Stomach (tissue), 9 donors: ENCODE measurements around the gene MDM2. TPM values are rescaled to one million over a fixed set of nuclear protein-coding genes. Genes with fewer than 3 reads are reported as not detected.

ENCODE experiments used
- DNase-seq, 2 donors: peaks; one replicate each; pipeline versions ENCODE4 v3.0.0 to v3.0.0-alpha.2; 2013 to 2019
- H3K27ac ChIP-seq, 5 donors: fragments of 200-600 bp in 4 of 5; sonication (generic) in 4 of 5; one replicate each; pipeline ENCODE4 v1.5.1; 2013 to 2019; ENCODE audit warnings: mild to moderate bottlenecking in 1 of 5, moderate library complexity in 1 of 5
- H3K27me3 ChIP-seq, 3 donors: fragments of 200-600 bp; sonication (generic); one replicate each; pipeline ENCODE4 v1.5.1; 2017 to 2019; ENCODE audit warnings: mixed run types in 1 of 3
- H3K36me3 ChIP-seq, 4 donors: fragments of 200-600 bp; sonication (generic); 1 replicate in 3 of 4; 2 replicates in 1 of 4; pipeline ENCODE4 v1.5.1; 2016 to 2019
- H3K4me1 ChIP-seq, 4 donors: fragments of 200-600 bp; sonication (generic); one replicate each; pipeline ENCODE4 v1.5.1; 2016 to 2019
- H3K4me3 ChIP-seq, 4 donors: fragments of 200-600 bp; sonication (generic) in 3 of 4; one replicate each; pipeline ENCODE4 v1.5.1; 2016 to 2019; ENCODE audit warnings: mild to moderate bottlenecking in 1 of 4
- H3K9me3 ChIP-seq, 4 donors: fragments of 200-600 bp; sonication (generic); one replicate each; pipeline ENCODE4 v1.5.1; 2016 to 2019
- EP300 ChIP-seq: sonication (generic); formaldehyde crosslinking; IDR thresholded peaks from one replicate; pipeline ENCODE4 v1.6.1; 2017; ENCODE audit warnings: antibody characterized with exemption
- POLR2A ChIP-seq, 4 donors: fragments of 450-650 bp; IDR thresholded peaks; one replicate each; pipeline ENCODE4 v1.6.1; 2016; ENCODE audit warnings: antibody characterized with exemption in 4 of 4, control low read depth in 2 of 4, mild to moderate bottlenecking in 1 of 4, moderate library complexity in 1 of 4
- POLR2AphosphoS5 ChIP-seq, 3 donors: sonication (generic); formaldehyde crosslinking; IDR thresholded peaks; one replicate each; pipeline ENCODE4 v1.6.1; 2016; ENCODE audit warnings: antibody characterized with exemption in 3 of 3
- WGBS, 5 donors: extraction: QIAGEN DNeasy Blood & Tissue Kit in 3 of 5; methylation state at CpG; one replicate each; pipeline versions ENCODE4 v1.1.5 to v1.1.7; 2013 to 2018; 5-methylcytosine and 5-hydroxymethylcytosine counted together
- intact Hi-C: fragments of 100-400 bp; cut with DNase I; formaldehyde crosslinking; loops from one replicate; pipeline ENCODE4 v1.15.1; 2023; ENCODE audit warnings: low total_unique reads
- polyA plus RNA-seq, 3 donors: library from polyadenylated mRNA; stranded (reverse); fragments of 200-250 nt; gene quantifications; one replicate each; pipeline ENCODE4 v1.2.3, GENCODE V29; 2013
- total RNA-seq, 5 donors: library from RNA; depleted of rRNA; stranded (reverse); fragments of >200 nt; gene quantifications; one replicate each; pipeline versions ENCODE4 v1.1.0 to v1.2.3, GENCODE V29; 2014 to 2016
- TF ChIP-seq, protein P1 (sequence below), 7 experiments: fragments of 450-650 bp in 4 of 7; fragments of 200-600 bp in 3 of 7; sonication (generic) in 3 of 7; IDR thresholded peaks; one replicate each; pipeline ENCODE4 v1.5.1; 2016 to 2019; ENCODE audit warnings: antibody characterized with exemption in 7 of 7, control low read depth in 2 of 7, mild to moderate bottlenecking in 1 of 7
- donor health status: healthy with polysubstance abuse.
- donor health status: Bipolar disorder and iron deficiency.
- donor health status: healthy.

MDM2 gene
- total and polyA plus RNA-seq, 8 donors, result 16.8 to 151 (median 62.1) TPM

DNA sequence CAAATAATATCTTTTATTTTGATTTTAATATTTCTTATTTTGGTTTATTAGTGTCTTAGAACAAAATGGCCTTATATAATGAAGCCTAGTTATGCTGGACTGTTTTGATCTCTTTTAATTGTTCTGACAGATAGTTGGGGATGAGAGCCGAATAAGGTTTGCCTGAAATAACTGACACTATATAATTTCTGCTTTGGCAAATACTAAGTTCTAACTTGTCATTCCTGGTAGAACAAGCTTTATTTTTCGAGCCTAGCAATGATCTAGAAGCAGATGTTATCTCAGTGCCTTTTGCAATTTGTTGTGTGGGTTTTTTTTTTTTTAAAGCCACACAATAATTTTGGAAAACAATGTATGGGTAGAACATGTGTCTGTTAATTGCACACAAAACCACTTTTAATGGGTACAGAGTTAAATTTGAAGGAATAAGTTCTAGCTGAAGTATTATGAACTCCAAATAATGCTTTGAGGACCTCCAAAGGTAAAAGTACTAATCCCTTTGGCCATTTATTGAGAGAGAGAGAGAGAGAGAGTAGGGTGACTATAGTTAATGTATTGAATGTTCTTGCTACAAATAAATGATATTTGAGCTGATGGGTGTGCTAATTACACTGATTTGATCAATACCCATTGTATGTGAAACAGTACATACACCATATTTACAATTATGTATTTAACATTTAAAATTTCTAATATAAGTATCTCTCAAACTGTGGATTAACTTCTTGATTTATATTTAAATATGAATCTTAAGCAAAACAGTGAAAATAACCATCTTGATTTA lies 35.0 kb downstream of the MDM2 start:
- Histone ChIP-seq H3K27ac (no peak overlapping the region), H3K27me3 (no peaks in the 10 kb centered on the region), H3K36me3 (peaks cover 41 to 75% (median 70%) of the 10 kb centered on the region in 4 donors), H3K9me3 (no peaks in the 10 kb centered on the region), H3K4me1 (no peaks in the 10 kb centered on the region), H3K4me3 (no peak overlapping the region)
- intact Hi-C loops, result no loop called here
- TF ChIP-seq, protein P1, sequence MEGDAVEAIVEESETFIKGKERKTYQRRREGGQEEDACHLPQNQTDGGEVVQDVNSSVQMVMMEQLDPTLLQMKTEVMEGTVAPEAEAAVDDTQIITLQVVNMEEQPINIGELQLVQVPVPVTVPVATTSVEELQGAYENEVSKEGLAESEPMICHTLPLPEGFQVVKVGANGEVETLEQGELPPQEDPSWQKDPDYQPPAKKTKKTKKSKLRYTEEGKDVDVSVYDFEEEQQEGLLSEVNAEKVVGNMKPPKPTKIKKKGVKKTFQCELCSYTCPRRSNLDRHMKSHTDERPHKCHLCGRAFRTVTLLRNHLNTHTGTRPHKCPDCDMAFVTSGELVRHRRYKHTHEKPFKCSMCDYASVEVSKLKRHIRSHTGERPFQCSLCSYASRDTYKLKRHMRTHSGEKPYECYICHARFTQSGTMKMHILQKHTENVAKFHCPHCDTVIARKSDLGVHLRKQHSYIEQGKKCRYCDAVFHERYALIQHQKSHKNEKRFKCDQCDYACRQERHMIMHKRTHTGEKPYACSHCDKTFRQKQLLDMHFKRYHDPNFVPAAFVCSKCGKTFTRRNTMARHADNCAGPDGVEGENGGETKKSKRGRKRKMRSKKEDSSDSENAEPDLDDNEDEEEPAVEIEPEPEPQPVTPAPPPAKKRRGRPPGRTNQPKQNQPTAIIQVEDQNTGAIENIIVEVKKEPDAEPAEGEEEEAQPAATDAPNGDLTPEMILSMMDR (IDR thresholded peaks at IDR 0.05), result no peak
- TF ChIP-seq EP300 (no peak), POLR2AphosphoS5 (IDR thresholded peaks at IDR 0.05) (no peak), POLR2A (IDR thresholded peaks at IDR 0.05) (no peak)
- DNase-seq, result no peak
- 70 to 83% (median 76%) methylated on average over 2 of the region's 2 CpGs for WGBS, 5 donors

DNA sequence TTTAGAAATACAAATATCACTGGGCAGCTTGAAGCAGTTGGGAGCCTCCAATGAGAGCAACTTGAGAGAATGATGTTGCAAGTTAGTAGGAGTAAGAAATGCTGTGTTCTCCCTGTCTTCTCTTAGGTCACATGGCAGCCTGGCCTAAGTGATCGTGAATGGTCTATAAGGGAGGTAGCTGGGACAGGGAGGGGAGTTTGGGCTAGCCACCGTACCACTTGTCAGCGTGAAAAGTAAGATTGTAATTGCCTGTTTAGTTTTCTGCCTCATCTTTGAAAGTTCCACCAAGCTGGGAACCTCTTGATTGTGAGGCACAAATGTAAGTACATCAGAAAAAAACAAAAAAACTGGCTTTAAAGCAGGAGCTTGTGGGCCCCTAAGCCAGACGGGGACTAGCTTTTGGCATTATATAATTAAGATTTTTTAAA lies 36.4 kb downstream of the MDM2 start:
- H3K4me1 ChIP-seq, result no peaks in the 10 kb centered on the region
- intact Hi-C loops, result no loop called here
- no peaks in the 10 kb centered on the region for H3K9me3 ChIP-seq
- peaks cover 29 to 61% (median 56%) of the 10 kb centered on the region in 4 donors for H3K36me3 ChIP-seq
- TF ChIP-seq, protein P1 (IDR thresholded peaks at IDR 0.05), result no peak
- TF ChIP-seq EP300 (no peak), POLR2AphosphoS5 (IDR thresholded peaks at IDR 0.05) (no peak), POLR2A (IDR thresholded peaks at IDR 0.05) (no peak)
- H3K27ac ChIP-seq, result no peak overlapping the region
- DNase-seq, result no peak
- WGBS, 5 donors, result 83 to 94% (median 91%) methylated on average over 4 of the region's 4 CpGs
- no peaks in the 10 kb centered on the region for H3K27me3 ChIP-seq
- H3K4me3 ChIP-seq, result no peak overlapping the region

DNA sequence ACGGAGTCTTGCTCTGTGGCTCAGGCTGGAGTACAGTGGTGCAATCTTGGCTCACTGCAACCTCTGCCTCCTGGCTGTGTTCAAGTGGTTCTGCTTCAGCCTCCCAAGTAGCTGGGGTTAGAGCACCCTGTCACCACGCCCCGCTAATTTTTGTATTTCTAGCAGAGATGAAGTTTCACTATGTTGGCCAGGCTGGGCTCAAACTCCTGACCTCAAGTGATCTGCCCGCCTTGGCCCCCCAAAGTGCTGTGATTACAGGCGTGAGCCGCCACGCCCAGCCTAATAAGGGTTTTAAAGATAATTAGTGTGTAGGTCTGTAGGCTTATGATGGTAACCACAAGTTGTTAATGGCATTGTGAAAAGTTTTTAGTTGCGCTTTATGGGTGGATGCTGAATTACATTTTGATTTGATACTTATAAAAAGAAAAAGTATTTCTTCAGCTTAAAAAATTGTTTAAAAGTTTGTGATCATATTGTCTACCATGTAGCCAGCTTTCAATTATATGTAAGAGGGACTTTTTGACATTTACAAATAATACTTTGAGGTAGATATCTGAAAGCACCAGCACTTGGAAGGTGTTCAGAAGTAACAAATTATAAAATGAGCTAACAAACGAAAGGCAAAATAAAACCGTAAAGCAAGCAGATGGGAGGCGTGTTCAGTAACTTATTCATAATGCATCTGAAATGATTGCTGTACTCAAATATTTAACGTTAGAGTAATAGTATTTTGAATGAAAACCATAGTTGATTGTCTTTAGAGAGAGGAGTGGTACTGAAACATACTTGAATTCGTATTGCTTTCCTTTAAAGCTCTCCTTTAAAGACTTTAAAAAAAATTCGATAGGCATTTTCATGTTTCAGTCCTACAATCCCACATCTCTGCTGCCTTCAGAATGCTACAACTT lies 37.1 kb downstream of the MDM2 start:
- no peaks in the 10 kb centered on the region for H3K9me3 ChIP-seq
- 86 to 91% (median 89%) methylated on average over 14 of the region's 14 CpGs for WGBS, 5 donors
- no peaks in the 10 kb centered on the region for H3K27me3 ChIP-seq
- TF ChIP-seq POLR2A (IDR thresholded peaks at IDR 0.05) (no peak), POLR2AphosphoS5 (IDR thresholded peaks at IDR 0.05) (no peak), EP300 (no peak)
- TF ChIP-seq, protein P1 (IDR thresholded peaks at IDR 0.05), result no peak
- H3K36me3 ChIP-seq, result peaks cover 23 to 54% (median 49%) of the 10 kb centered on the region in 4 donors
- no peak overlapping the region for H3K27ac ChIP-seq
- no peak overlapping the region for H3K4me3 ChIP-seq
- DNase-seq, result no peak
- H3K4me1 ChIP-seq, result no peaks in the 10 kb centered on the region
- intact Hi-C loops, result no loop called here

DNA sequence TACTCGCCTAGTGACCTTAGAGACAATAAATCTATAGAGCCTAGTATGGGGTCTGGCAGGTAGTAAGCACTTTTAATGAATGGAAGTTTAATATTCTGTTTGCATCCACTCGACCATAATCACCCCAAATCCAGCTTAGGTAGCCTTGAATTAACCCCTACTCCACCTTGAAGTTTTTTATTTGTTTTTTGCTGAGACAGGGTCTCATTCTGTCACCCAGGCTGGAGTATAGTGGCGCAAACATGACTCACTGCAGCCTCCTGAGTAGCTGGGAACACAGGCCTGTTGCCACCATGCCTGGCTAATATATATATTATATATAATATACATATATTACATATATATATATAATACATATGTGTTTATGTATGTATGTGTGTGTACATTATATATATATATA lies 38.8 kb downstream of the MDM2 start:
- TF ChIP-seq EP300 (no peak), POLR2A (IDR thresholded peaks at IDR 0.05) (no peak), POLR2AphosphoS5 (IDR thresholded peaks at IDR 0.05) (no peak)
- TF ChIP-seq, protein P1 (IDR thresholded peaks at IDR 0.05), result no peak
- Histone ChIP-seq H3K9me3 (no peaks in the 10 kb centered on the region), H3K4me1 (no peaks in the 10 kb centered on the region), H3K27ac (no peak overlapping the region), H3K36me3 (peaks cover 11 to 36% (median 32%) of the 10 kb centered on the region in 4 donors), H3K27me3 (no peaks in the 10 kb centered on the region), H3K4me3 (no peak overlapping the region)
- WGBS, 5 donors, result 69 to 80% (median 76%) methylated on average over 3 of the region's 3 CpGs
- intact Hi-C loops, result no loop called here
- DNase-seq, result no peak
